Stomach (tissue), 4 donors: ENCODE results near the gene CCDC183.

Experiments
- CTCF ChIP-seq, 7 experiments: fragments of 450-650 bp in 4 of 7; fragments of 200-600 bp in 3 of 7; sonication (generic) in 3 of 7; IDR thresholded peaks; one replicate each; pipeline ENCODE4 v1.5.1; 2016 to 2019; ENCODE audit warnings: antibody characterized with exemption in 7 of 7, control low read depth in 2 of 7, mild to moderate bottlenecking in 1 of 7
- EP300 ChIP-seq: sonication (generic); formaldehyde crosslinking; IDR thresholded peaks from one replicate; pipeline ENCODE4 v1.6.1; 2017; ENCODE audit warnings: antibody characterized with exemption
- POLR2A ChIP-seq, 4 donors: fragments of 450-650 bp; IDR thresholded peaks; one replicate each; pipeline ENCODE4 v1.6.1; 2016; ENCODE audit warnings: antibody characterized with exemption in 4 of 4, control low read depth in 2 of 4, mild to moderate bottlenecking in 1 of 4, moderate library complexity in 1 of 4
- POLR2AphosphoS5 ChIP-seq, 3 donors: sonication (generic); formaldehyde crosslinking; IDR thresholded peaks; one replicate each; pipeline ENCODE4 v1.6.1; 2016; ENCODE audit warnings: antibody characterized with exemption in 3 of 3

GRCh38 chr9:136824496-136825225, 28.5 kb downstream of the CCDC183 start:
- TF ChIP-seq CTCF (IDR thresholded peaks at IDR 0.05) (no peak), POLR2A (IDR thresholded peaks at IDR 0.05) (no peak), EP300 (no peak), POLR2AphosphoS5 (IDR thresholded peaks at IDR 0.05) (no peak)
